ENCODE measurements around the gene WWOX. TPM values are rescaled to one million over a fixed set of nuclear protein-coding genes. Genes with fewer than 3 reads are reported as not detected.
A peak's percentile ranks its signal among the peaks of the same experiment; 100 is the strongest.

Gene WWOX
- total and polyA plus RNA-seq, 4 donors, result 5.4 to 61.5 (median 18.4) TPM

GRCh38 chr16:78290872-78291591, 191.6 kb downstream of the WWOX start:
- ATAC-seq (ENCODE audit: insufficient read depth, low FRiP score), result no peak

GRCh38 chr16:78291604-78292003, 192.2 kb downstream of the WWOX start:
- H3K27me3 ChIP-seq (ENCODE audit: control insufficient read depth in 3 of 3, insufficient read depth in 3 of 3, low read length in 2 of 3), result no peaks in the 10 kb centered on the region
- H3K9me3 ChIP-seq (ENCODE audit: control insufficient read depth in 4 of 4, insufficient read depth in 3 of 4, low read length in 3 of 4), result no peaks in the 10 kb centered on the region
- ATAC-seq (ENCODE audit: insufficient read depth, low FRiP score) (no peak), DNase-seq (peak in 2 of 3 donors; percentile 85 to 97)
- WGBS, 2 donors, result 64 to 77% methylated on average over 5 of the region's 5 CpGs
- H3K36me3 ChIP-seq (ENCODE audit: control insufficient read depth in 4 of 4, insufficient read depth in 4 of 4, low read length in 4 of 4), result no peaks in the 10 kb centered on the region
- no peak overlapping the region for H3K9ac ChIP-seq (ENCODE audit: insufficient read depth in 1 of 2, low read length in 2 of 2)
- no peak overlapping the region for H3K4me3 ChIP-seq
- TF ChIP-seq CTCF (IDR thresholded peaks at IDR 0.05; ENCODE audit: control extremely low read depth, extremely low read depth), result no peak
- H3K27ac ChIP-seq (ENCODE audit: low read depth in 1 of 2, low read length in 1 of 2), result no peak overlapping the region
- peaks cover 0 to 63% (median 14%) of the 10 kb centered on the region in 5 donors for H3K4me1 ChIP-seq (ENCODE audit: control insufficient read depth in 5 of 5, insufficient read depth in 5 of 5, low read length in 5 of 5)

More at GRCh38 chr16:78290872-78291591, 191.6 kb downstream of the WWOX start:
- H3K36me3 ChIP-seq (ENCODE audit: control insufficient read depth in 4 of 4, insufficient read depth in 4 of 4, low read length in 4 of 4), result no peaks in the 10 kb centered on the region
- no peak overlapping the region for H3K4me3 ChIP-seq
- H3K9ac ChIP-seq (ENCODE audit: insufficient read depth in 1 of 2, low read length in 2 of 2), result no peak overlapping the region
- no peaks in the 10 kb centered on the region for H3K27me3 ChIP-seq (ENCODE audit: control insufficient read depth in 3 of 3, insufficient read depth in 3 of 3, low read length in 2 of 3)
- H3K9me3 ChIP-seq (ENCODE audit: control insufficient read depth in 4 of 4, insufficient read depth in 3 of 4, low read length in 3 of 4), result no peaks in the 10 kb centered on the region
- 79 to 83% methylated on average over 12 of the region's 12 CpGs for WGBS, 2 donors
- H3K27ac ChIP-seq (ENCODE audit: low read depth in 1 of 2, low read length in 1 of 2), result no peak overlapping the region
- TF ChIP-seq CTCF (IDR thresholded peaks at IDR 0.05; ENCODE audit: control extremely low read depth, extremely low read depth), result no peak
- H3K4me1 ChIP-seq (ENCODE audit: control insufficient read depth in 5 of 5, insufficient read depth in 5 of 5, low read length in 5 of 5), result peaks cover 0 to 67% (median 14%) of the 10 kb centered on the region in 5 donors
- DNase-seq, result peak; percentile 80 to 96 (median 94)

GRCh38 chr16:78292086-78292843, 192.8 kb downstream of the WWOX start:
- DNase-seq (peak; percentile 38 to 87 (median 85)), ATAC-seq (ENCODE audit: insufficient read depth, low FRiP score) (no peak)
- no peaks in the 10 kb centered on the region for H3K9me3 ChIP-seq (ENCODE audit: control insufficient read depth in 4 of 4, insufficient read depth in 3 of 4, low read length in 3 of 4)
- no peak overlapping the region for H3K4me3 ChIP-seq
- no peaks in the 10 kb centered on the region for H3K27me3 ChIP-seq (ENCODE audit: control insufficient read depth in 3 of 3, insufficient read depth in 3 of 3, low read length in 2 of 3)
- TF ChIP-seq CTCF (IDR thresholded peaks at IDR 0.05; ENCODE audit: control extremely low read depth, extremely low read depth), result no peak
- H3K9ac ChIP-seq (ENCODE audit: insufficient read depth in 1 of 2, low read length in 2 of 2), result no peak overlapping the region
- peaks cover 0 to 56% (median 14%) of the 10 kb centered on the region in 5 donors for H3K4me1 ChIP-seq (ENCODE audit: control insufficient read depth in 5 of 5, insufficient read depth in 5 of 5, low read length in 5 of 5)
- no peak overlapping the region for H3K27ac ChIP-seq (ENCODE audit: low read depth in 1 of 2, low read length in 1 of 2)
- 65 to 69% methylated on average over 4 of the region's 4 CpGs for WGBS, 2 donors
- H3K36me3 ChIP-seq (ENCODE audit: control insufficient read depth in 4 of 4, insufficient read depth in 4 of 4, low read length in 4 of 4), result no peaks in the 10 kb centered on the region
